Coronary artery (tissue), 2 donors: ENCODE data around the gene C11orf98.
"Not testable (repeated sequence)": the region's sequence is repeated elsewhere in the genome, so short reads cannot be mapped to it uniquely, and the experiment has no call there.

Experiments
- DNase-seq: peaks from one replicate; pipeline ENCODE4 v3.0.0-alpha.2; 2017; ENCODE audit warnings: low spot score
- H3K27ac ChIP-seq, 2 donors: fragments of 200-600 bp; sonication (generic); one replicate each; pipeline ENCODE4 v1.5.1; 2016 to 2019
- H3K4me3 ChIP-seq: fragments of 200-600 bp; sonication (generic); 2 replicates; pipeline ENCODE4 v1.5.1; 2016; ENCODE audit warnings: mild to moderate bottlenecking, moderate library complexity
- CTCF ChIP-seq: fragments of 200-600 bp; sonication (generic); IDR thresholded peaks from one replicate; pipeline ENCODE4 v1.5.1; 2019; ENCODE audit warnings: antibody characterized with exemption

Gene C11orf98

GRCh38 chr11:62644220-62644619 lies 20.8 kb downstream of the C11orf98 start:
- no peak overlapping the region for H3K27ac ChIP-seq
- DNase-seq = no peak

GRCh38 chr11:62632492-62632891 lies 32.5 kb downstream of the C11orf98 start:
- TF ChIP-seq CTCF = no peak
- no peak for DNase-seq
- H3K27ac ChIP-seq = no peak overlapping the region
- H3K4me3 ChIP-seq = no peak overlapping the region

More at GRCh38 chr11:62644220-62644619, 20.8 kb downstream of the C11orf98 start:
- no peak overlapping the region for H3K4me3 ChIP-seq
- no peak for TF ChIP-seq CTCF

GRCh38 chr11:62627713-62628112 lies 37.3 kb downstream of the C11orf98 start:
- no peak for TF ChIP-seq CTCF
- DNase-seq = no peak
- no peak overlapping the region for H3K4me3 ChIP-seq
- no peak overlapping the region for H3K27ac ChIP-seq

- Histone ChIP-seq H3K4me3 (peak overlapping the region; percentile 78), H3K27ac (peak overlapping the region; percentile 55 to 90)
- DNase-seq = no peak
- no peak for TF ChIP-seq CTCF
Measured at GRCh38 chr11:62622476-62623089, 42.4 kb downstream of the C11orf98 start.

- peak; percentile 100 for DNase-seq
- H3K4me3 ChIP-seq = peak within 1 kb of the TSS; percentile 78
- peak within 1 kb of the TSS; percentile 55 to 90 for H3K27ac ChIP-seq
- TF ChIP-seq CTCF = no peak
Measured at GRCh38 chr11:62621567-62622470, 43.2 kb downstream of the C11orf98 start, which contains the start of gene B3GAT3. TSS of gene B3GAT3 (minus strand) at chr11:62621986. CDS start at chr11:62621947, 39 bp downstream.

GRCh38 chr11:62621027-62621566 lies 43.9 kb downstream of the C11orf98 start:
- no peak for TF ChIP-seq CTCF
- no peak for DNase-seq
- Histone ChIP-seq H3K27ac (peak overlapping the region; percentile 55 to 90), H3K4me3 (peak overlapping the region; percentile 78)

- DNase-seq, H3K27ac ChIP-seq, H3K4me3 ChIP-seq: not testable (repeated sequence)
Measured at GRCh38 chr11:62616957-62617356, 48.1 kb downstream of the C11orf98 start.
